HCT116 (cell line): Measurements from ENCODE around the gene FDXACB1. TPM values are rescaled to one million over a fixed set of nuclear protein-coding genes. Genes with fewer than 3 reads are reported as not detected.

Source experiments
- ATAC-seq: fragments of 200-7000 bp; cut with Tn5 transposase; 2 replicates; pipeline ENCODE4 v1.9.1; 2020; ENCODE audit warnings: mild to moderate bottlenecking, moderate library complexity
- BruUV-seq: library from RNA; stranded (reverse); fragments of 400-500 nt; replicated peaks from 2 replicates; lab custom pipeline; 2021; lab: Mats Ljungman, UMichigan
- CTCF ChIA-PET: fragments of 300-600 bp; sonication (Branson Sonifier 250); formaldehyde crosslinking; loops from one replicate; lab custom pipeline; 2021; ENCODE audit warnings: antibody characterized with exemption; lab: Charles Lee
- POLR2A ChIA-PET: fragments of 300-600, 350-600 bp; sonication (Branson Sonifier 250); formaldehyde crosslinking; loops from one replicate; lab custom pipeline; 2021; ENCODE audit warnings: antibody characterized with exemption; lab: Charles Lee
- RAD21 ChIA-PET, 2 experiments: fragments of 300-600 bp; sonication (Branson Sonifier 250); formaldehyde crosslinking; loops; one replicate each; lab custom pipeline; 2023; ENCODE audit warnings: low total read pairs in 2 of 2; ENCODE audit not compliant: uncharacterized antibody in 2 of 2, unreplicated experiment in 2 of 2, low non-redundant PET in 1 of 2; lab: Charles Lee
- DNase-seq: peaks from one replicate; pipeline ENCODE4 v3.0.0-alpha.2; 2010; ENCODE audit warnings: low read depth, low spot score
- H2AFZ ChIP-seq: fragments of 200-600 bp; shearing (Covaris generic), sonication (generic); 2 replicates; pipeline ENCODE4 v1.6.1; 2017; ENCODE audit warnings: low read depth, mixed run types, mixed read lengths, antibody characterized with exemption, low read length; ENCODE audit not compliant: poor library complexity, severe bottlenecking
- H3K27ac ChIP-seq: 2 replicates; pipeline ENCODE4 v1.5.1; 2012; ENCODE audit warnings: low read depth, low read length
- H3K27me3 ChIP-seq: fragments of 200-600 bp; sonication (generic); 2 replicates; pipeline ENCODE4 v1.6.1; 2016; ENCODE audit warnings: mixed run types, low read length, mixed read lengths; ENCODE audit not compliant: insufficient read depth
- H3K36me3 ChIP-seq, 2 experiments: fragments of 200-500 bp in 1 of 2; fragments of 200-600 bp in 1 of 2; sonication (Bioruptor generic) in 1 of 2; sonication (generic) in 1 of 2; 2 replicates each; pipeline versions ENCODE4 v1.5.1 to v1.6.1; 2014 to 2016; ENCODE audit warnings: low read length in 2 of 2, inconsistent platforms in 1 of 2, mixed read lengths in 1 of 2, mixed run types in 1 of 2; ENCODE audit not compliant: insufficient read depth in 2 of 2, control insufficient read depth in 1 of 2
- H3K4me1 ChIP-seq, 2 experiments: fragments of 200-600 bp in 1 of 2; sonication (generic) in 1 of 2; 2 replicates each; pipeline versions ENCODE4 v1.5.1 to v1.6.1; 2012 to 2017; ENCODE audit warnings: low read length in 2 of 2, inconsistent platforms in 1 of 2, mild to moderate bottlenecking in 1 of 2, mixed read lengths in 1 of 2, mixed run types in 1 of 2, moderate library complexity in 1 of 2; ENCODE audit not compliant: insufficient read depth in 2 of 2, control insufficient read depth in 1 of 2
- H3K4me2 ChIP-seq: fragments of 200-600 bp; sonication (generic); 2 replicates; pipeline ENCODE4 v1.6.1; 2017; ENCODE audit warnings: mixed run types, low read length, mixed read lengths
- H3K4me3 ChIP-seq, 2 experiments: fragments of 200-600 bp in 1 of 2; sonication (generic) in 1 of 2; replicated peaks in 1 of 2; 2 replicates each; pipeline ENCODE4 v1.5.1; 2011 to 2016; ENCODE audit warnings: low read length in 2 of 2, control low read depth in 1 of 2, low read depth in 1 of 2, mild to moderate bottlenecking in 1 of 2, mixed read lengths in 1 of 2, mixed run types in 1 of 2
- H3K79me2 ChIP-seq: fragments of 200-600 bp; sonication (generic); 2 replicates; pipeline ENCODE4 v1.6.1; 2017; ENCODE audit warnings: mild to moderate bottlenecking, mixed run types, low read length, moderate library complexity, mixed read lengths; ENCODE audit not compliant: insufficient read depth
- H3K9ac ChIP-seq: fragments of 200-600 bp; sonication (generic); 2 replicates; pipeline ENCODE4 v1.6.1; 2016; ENCODE audit warnings: low read length, mixed read lengths
- H3K9me2 ChIP-seq: fragments of 200-600 bp; sonication (generic), shearing (Covaris generic); 2 replicates; pipeline ENCODE4 v1.6.1; 2017; ENCODE audit warnings: mixed run types, mild to moderate bottlenecking, moderate library complexity; ENCODE audit not compliant: insufficient read depth
- H3K9me3 ChIP-seq, 2 experiments: fragments of 200-500 bp in 1 of 2; fragments of 200-600 bp in 1 of 2; sonication (Bioruptor generic) in 1 of 2; sonication (generic) in 1 of 2; 2 replicates each; pipeline ENCODE4 v1.6.1; 2014 to 2017; ENCODE audit warnings: low read length in 2 of 2, mixed read lengths in 2 of 2, inconsistent platforms in 1 of 2, low read depth in 1 of 2, mild to moderate bottlenecking in 1 of 2, mixed run types in 1 of 2, moderate library complexity in 1 of 2; ENCODE audit not compliant: control insufficient read depth in 1 of 2, insufficient read depth in 1 of 2
- H4K20me1 ChIP-seq: fragments of 200-600 bp; sonication (generic), shearing (Covaris generic); 2 replicates; pipeline ENCODE4 v1.6.1; 2017; ENCODE audit warnings: mixed run types, mild to moderate bottlenecking, moderate library complexity; ENCODE audit not compliant: insufficient read depth
- ATF3 ChIP-seq: IDR thresholded peaks from 2 replicates; pipeline ENCODE4 v1.6.1; 2012
- CBX3 ChIP-seq: IDR thresholded peaks from 2 replicates; pipeline ENCODE4 v1.6.1; 2012; ENCODE audit warnings: low read depth
- POLR2A ChIP-seq: IDR thresholded peaks from 2 replicates; pipeline ENCODE4 v1.7.0; 2011; ENCODE audit warnings: borderline replicate concordance; ENCODE audit not compliant: insufficient read depth, insufficient read length; ENCODE audit errors: extremely low read depth
- POLR2AphosphoS5 ChIP-seq: IDR thresholded peaks from 2 replicates; pipeline ENCODE4 v1.6.1; 2011; ENCODE audit warnings: mild to moderate bottlenecking, low read depth, low read length, moderate library complexity
- SIN3A ChIP-seq: IDR thresholded peaks from 2 replicates; pipeline ENCODE4 v1.6.1; 2012; ENCODE audit warnings: low read depth
- SP1 ChIP-seq: IDR thresholded peaks from 2 replicates; pipeline ENCODE4 v1.6.1; 2012; ENCODE audit warnings: low read depth
- SRF ChIP-seq: IDR thresholded peaks from 2 replicates; pipeline ENCODE4 v1.6.1; 2012; ENCODE audit warnings: low read depth
- ZFX ChIP-seq: fragments of 450-650 bp; IDR thresholded peaks from 2 replicates; pipeline ENCODE4 v1.6.1; 2017
- intact Hi-C: fragments of 100-400 bp; cut with micrococcal nuclease; formaldehyde crosslinking; loops from 2 replicates; pipeline ENCODE4 v1.10.0; 2022
- total RNA-seq: library from RNA; stranded (reverse); gene quantifications from one replicate; pipeline ENCODE4 v1.2.1, GENCODE V29; 2021; ENCODE audit not compliant: unreplicated experiment

FDXACB1 gene
- total RNA-seq, 1 experiment from 2014 or later, result 3.8 TPM

DNA sequence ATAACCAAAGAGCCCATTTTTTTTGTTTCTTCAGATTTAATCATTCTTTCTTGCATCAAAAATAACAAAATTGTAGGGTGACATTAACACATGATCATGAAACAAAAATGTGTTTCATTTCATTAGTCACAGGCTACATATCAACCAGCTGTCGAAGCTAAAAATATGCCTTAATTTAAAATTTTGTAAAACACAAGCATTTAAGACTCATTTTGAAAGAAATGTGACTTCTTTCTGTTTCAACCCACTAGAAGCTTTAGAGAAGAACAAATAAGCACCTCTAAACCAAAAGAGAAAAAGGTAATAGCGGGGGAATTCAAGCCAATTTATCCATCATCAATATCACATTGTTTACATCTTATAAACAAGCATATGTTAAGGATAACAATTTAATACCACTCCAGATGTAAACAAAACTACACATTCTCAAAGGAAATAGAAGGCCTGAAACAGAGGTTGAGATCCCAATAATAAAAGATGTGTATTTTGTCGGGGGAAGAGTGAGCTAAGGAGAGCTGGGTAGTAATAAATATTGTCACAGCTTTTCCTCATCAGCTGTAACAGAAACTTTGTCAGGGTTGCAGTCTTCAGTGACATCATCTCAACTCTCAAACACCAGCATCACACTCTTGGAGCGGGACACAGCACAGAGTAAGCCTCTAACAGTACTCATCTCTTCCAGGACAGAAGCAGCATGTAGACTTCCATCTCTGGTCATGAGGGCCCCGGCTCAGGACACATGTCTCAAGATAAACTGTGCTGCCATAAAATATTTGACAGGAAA is 49.6 kb downstream of the FDXACB1 start:
- intact Hi-C loops, result no loop called here
- ChIA-PET RAD21 (no interaction called here), POLR2A (no interaction called here), CTCF (no interaction called here)
- Histone ChIP-seq H3K27ac (no peak overlapping the region), H3K4me3 (no peak overlapping the region), H3K4me1 (no peaks in the 10 kb centered on the region), H4K20me1 (no peaks in the 10 kb centered on the region), H3K27me3 (no peaks in the 10 kb centered on the region), H3K79me2 (no peaks in the 10 kb centered on the region), H3K36me3 (no peaks in the 10 kb centered on the region), H3K4me2 (no peak overlapping the region), H2AFZ (no peak overlapping the region), H3K9ac (no peak overlapping the region), H3K9me3 (no peaks in the 10 kb centered on the region), H3K9me2 (no peaks in the 10 kb centered on the region)
- BruUV-seq, result no TSS peak
- no peak for ATAC-seq
- DNase-seq, result no peak
- TF ChIP-seq SIN3A (no peak), CBX3 (no peak), POLR2A (no peak), ZFX (no peak), SP1 (no peak)

DNA sequence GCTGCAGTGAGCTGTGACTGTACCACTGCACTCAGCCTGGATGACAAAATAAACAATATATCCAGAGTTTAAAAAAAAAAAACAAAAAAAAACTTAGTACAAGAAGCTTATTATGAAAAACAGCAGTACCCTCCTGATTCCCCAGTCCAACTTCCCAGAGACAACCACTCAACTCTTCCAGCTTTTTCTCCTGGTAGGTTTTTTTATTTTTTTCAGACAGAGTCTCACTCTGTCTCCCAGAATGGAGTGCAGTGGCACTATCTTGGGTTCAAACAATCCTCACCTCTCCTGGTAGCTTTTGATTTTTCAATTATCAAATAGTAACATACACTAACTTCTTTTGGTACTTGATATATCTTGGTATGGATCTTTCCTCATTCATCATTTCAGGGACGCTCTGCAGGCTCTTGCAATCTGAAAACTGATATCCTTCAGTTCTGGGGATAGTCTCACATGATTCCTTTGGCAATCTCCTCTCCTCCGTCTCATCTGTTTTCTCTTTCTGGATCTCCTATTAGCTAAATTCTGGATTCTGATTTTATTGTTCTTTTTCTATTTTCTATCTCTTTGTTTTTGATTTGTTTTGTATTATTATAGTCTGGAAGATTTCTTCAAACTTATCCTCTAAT is 52.5 kb downstream of the FDXACB1 start:
- Histone ChIP-seq H3K9me2 (no peaks in the 10 kb centered on the region), H4K20me1 (no peaks in the 10 kb centered on the region), H3K4me3 (no peak overlapping the region), H2AFZ (no peak overlapping the region), H3K9me3 (no peaks in the 10 kb centered on the region), H3K36me3 (no peaks in the 10 kb centered on the region), H3K27me3 (no peaks in the 10 kb centered on the region), H3K4me2 (no peak overlapping the region), H3K79me2 (no peaks in the 10 kb centered on the region), H3K9ac (no peak overlapping the region), H3K4me1 (no peaks in the 10 kb centered on the region), H3K27ac (no peak overlapping the region)
- CTCF ChIA-PET, result no interaction called here
- TF ChIP-seq SRF (no peak), ATF3 (no peak), POLR2AphosphoS5 (no peak)
- intact Hi-C loops, result no loop called here
- RAD21 ChIA-PET, result interaction anchor here in 1 of 2 experiments (0.6 kb wide), 1 partner anchor 238 kb away, joined by 3 read pairs; no protein-coding TSS in a partner anchor
- ATAC-seq (no peak), DNase-seq (no peak)
- BruUV-seq, result no TSS peak
- POLR2A ChIA-PET, result no interaction called here

Other genes with a start within 250 kb of the FDXACB1 start
- gene PPP2R1B, start 112.8 kb downstream of the FDXACB1 start, total RNA-seq, result 24.9 TPM
- 23.7 TPM for gene ALG9, start 7.6 kb downstream of the FDXACB1 start, total RNA-seq
- gene CFAP68, start 376 bp upstream of the FDXACB1 start, total RNA-seq, result 49.6 TPM
- not detected for gene CRYAB, start 32.6 kb upstream of the FDXACB1 start, total RNA-seq
- gene HSPB2, start 33.6 kb upstream of the FDXACB1 start, total RNA-seq, result not detected
- 4.6 TPM for gene C11orf52, start 39.7 kb upstream of the FDXACB1 start, total RNA-seq
- gene DIXDC1, start 58.2 kb upstream of the FDXACB1 start, total RNA-seq, result 5.6 TPM
- gene DLAT, start 146.2 kb upstream of the FDXACB1 start, total RNA-seq, result 68.1 TPM
- gene PIH1D2, start 194.9 kb upstream of the FDXACB1 start, total RNA-seq, result 1.6 TPM
- gene NKAPD1, start 195.1 kb upstream of the FDXACB1 start, total RNA-seq, result 19.4 TPM
- gene TIMM8B, start 207.6 kb upstream of the FDXACB1 start, total RNA-seq, result 62.1 TPM
- 129 TPM for gene SDHD, start 207.7 kb upstream of the FDXACB1 start, total RNA-seq